K562 (cell line): ENCODE data around the gene SERPINE1. TPM values are rescaled to one million over a fixed set of nuclear protein-coding genes. Genes with fewer than 3 reads are reported as not detected.
A peak's percentile ranks its signal among the peaks of the same experiment; 100 is the strongest.

Experiments
- ETS1 ChIP-seq: conservative IDR thresholded peaks from 2 replicates; pipeline ENCODE4 v1.6.1; 2011; ENCODE audit warnings: low read depth, mild to moderate bottlenecking, low read length; ENCODE audit not compliant: control insufficient read depth
- KDM5B ChIP-seq: fragments of 200-600 bp; sonication (generic); IDR thresholded peaks from 2 replicates; pipeline ENCODE4 v1.6.1; 2012; ENCODE audit warnings: low read depth, mild to moderate bottlenecking, moderate library complexity, low read length, control low read depth, inconsistent platforms; ENCODE audit not compliant: insufficient replicate concordance
- MAZ ChIP-seq, 2 experiments: fragments of 450-650 bp in 1 of 2; sonication (generic) in 1 of 2; formaldehyde crosslinking; IDR thresholded peaks in 1 of 2; conservative IDR thresholded peaks in 1 of 2; 2 replicates each; pipeline versions ENCODE4 v1.4.0 to v1.5.0; 2020; ENCODE audit warnings: mild to moderate bottlenecking in 1 of 2, missing genetic modification reagents in 1 of 2
- MBD2 ChIP-seq: sonication (generic); IDR thresholded peaks from 2 replicates; pipeline ENCODE4 v1.6.1; 2016; ENCODE audit warnings: low read depth, borderline replicate concordance
- NCOR1 ChIP-seq: fragments of 450-650 bp; IDR thresholded peaks from 2 replicates; pipeline ENCODE4 v1.6.1; 2016; ENCODE audit warnings: mild to moderate bottlenecking, moderate library complexity
- NEUROD1 ChIP-seq: fragments of 150-350 bp; IDR thresholded peaks from 2 replicates; pipeline ENCODE4 v1.6.1; 2014; ENCODE audit warnings: borderline replicate concordance, low read length, low read depth; ENCODE audit not compliant: partially characterized antibody
- RB1 ChIP-seq: fragments of 450-650 bp; IDR thresholded peaks from 2 replicates; pipeline ENCODE4 v1.6.1; 2017; ENCODE audit warnings: low read depth, mild to moderate bottlenecking
- RNF2 ChIP-seq: sonication (generic); IDR thresholded peaks from 2 replicates; pipeline ENCODE4 v1.6.1; 2016
- SP2 ChIP-seq: IDR thresholded peaks from 2 replicates; pipeline ENCODE4 v1.6.1; 2011; ENCODE audit warnings: mild to moderate bottlenecking, low read depth, low read length, moderate library complexity; ENCODE audit not compliant: poor library complexity, severe bottlenecking; ENCODE audit errors: extremely low read depth
- U2AF2 ChIP-seq: fragments of 200-400 bp; formaldehyde crosslinking; optimal IDR thresholded peaks from 2 replicates; pipeline ENCODE3; 2017; ENCODE audit warnings: low read depth, mild to moderate bottlenecking, low read length
- ZNF318 ChIP-seq, 2 experiments: fragments of 450-650 bp; IDR thresholded peaks; 2 replicates each; pipeline ENCODE4 v1.6.1; 2016; ENCODE audit warnings: mild to moderate bottlenecking in 2 of 2, borderline replicate concordance in 1 of 2, low read depth in 1 of 2, moderate library complexity in 1 of 2
- polyA plus RNA-seq, 8 experiments: library from polyadenylated mRNA; depleted of rRNA in 4 of 8; stranded (reverse) in 5 of 8; unstranded in 3 of 8; fragments of >200 nt; fragmentation: Nextera tagmentation in 2 of 8; fragmentation: Illumina TruSeq in 1 of 8; extraction: Ambion mirVana in 2 of 8; extraction: Trizol in 1 of 8; gene quantifications; 2 replicates each; pipeline versions ENCODE4 v1.2.1 to v1.2.3, GENCODE V29; 2011 to 2014; ENCODE audit warnings: inconsistent platforms in 1 of 8, missing spikeins in 1 of 8
- total RNA-seq, 7 experiments: library from RNA; depleted of rRNA in 6 of 7; stranded (reverse); fragments of >200 nt in 6 of 7; fragmentation: Illumina TruSeq in 2 of 7; extraction: Trizol in 2 of 7; gene quantifications; 2 replicates each; pipeline versions ENCODE4 v1.2.1 to v1.2.3, GENCODE V29; 2011 to 2021; ENCODE audit warnings: low replicate concordance in 1 of 7
- TF ChIP-seq, protein P1 (sequence below), 2 experiments: IDR thresholded peaks; 2 replicates each; pipeline ENCODE4 v1.6.1; 2012; ENCODE audit warnings: improper control_type of control experiment in 2 of 2, low read depth in 2 of 2, low read length in 2 of 2, borderline replicate concordance in 1 of 2

SERPINE1 gene
- total and polyA plus RNA-seq, 9 of the 15 experiments (the other 6 are each of a cell fraction or from before 2014, with no cell fraction given), result 0.22 to 4.8 (median 0.91) TPM

- TF ChIP-seq MAZ (CRISPR knock-in tag; conservative IDR thresholded peaks at IDR 0.05 in 1 of 2, IDR thresholded peaks at IDR 0.05 in 1 of 2) (peak in 1 of 2 experiments; percentile 48; a peak in 1 of 4 replicates), RB1 (peak; percentile 67; the same call in 1 of the 2 replicates), MBD2 (peak; percentile 20; the same call in 1 of the 2 replicates), U2AF2 (no peak), KDM5B (peak; percentile 40), NCOR1 (no peak), ETS1 (peak; percentile 54; the same call in 1 of the 2 replicates), SP2 (no peak), RNF2 (peak; percentile 66; the same call in 1 of the 2 replicates), ZNF318 (IDR thresholded peaks at IDR 0.05; ENCODE audit: borderline replicate concordance in 1 of 2, low read depth in 1 of 2) (no peak), NEUROD1 (no peak)
- TF ChIP-seq, protein P1, sequence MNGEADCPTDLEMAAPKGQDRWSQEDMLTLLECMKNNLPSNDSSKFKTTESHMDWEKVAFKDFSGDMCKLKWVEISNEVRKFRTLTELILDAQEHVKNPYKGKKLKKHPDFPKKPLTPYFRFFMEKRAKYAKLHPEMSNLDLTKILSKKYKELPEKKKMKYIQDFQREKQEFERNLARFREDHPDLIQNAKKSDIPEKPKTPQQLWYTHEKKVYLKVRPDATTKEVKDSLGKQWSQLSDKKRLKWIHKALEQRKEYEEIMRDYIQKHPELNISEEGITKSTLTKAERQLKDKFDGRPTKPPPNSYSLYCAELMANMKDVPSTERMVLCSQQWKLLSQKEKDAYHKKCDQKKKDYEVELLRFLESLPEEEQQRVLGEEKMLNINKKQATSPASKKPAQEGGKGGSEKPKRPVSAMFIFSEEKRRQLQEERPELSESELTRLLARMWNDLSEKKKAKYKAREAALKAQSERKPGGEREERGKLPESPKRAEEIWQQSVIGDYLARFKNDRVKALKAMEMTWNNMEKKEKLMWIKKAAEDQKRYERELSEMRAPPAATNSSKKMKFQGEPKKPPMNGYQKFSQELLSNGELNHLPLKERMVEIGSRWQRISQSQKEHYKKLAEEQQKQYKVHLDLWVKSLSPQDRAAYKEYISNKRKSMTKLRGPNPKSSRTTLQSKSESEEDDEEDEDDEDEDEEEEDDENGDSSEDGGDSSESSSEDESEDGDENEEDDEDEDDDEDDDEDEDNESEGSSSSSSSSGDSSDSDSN (IDR thresholded peaks at IDR 0.05; ENCODE audit: borderline replicate concordance in 1 of 2, low read depth in 2 of 2, low read length in 2 of 2), result peak in 1 of 2 experiments; percentile 80; a peak in 1 of 4 replicates
Measured at GRCh38 chr7:101162551-101163278, 35.8 kb downstream of the SERPINE1 start (continued).
